ENCODE measurements around the gene CDH4.

Gene CDH4

GRCh38 chr20:61502433-61502832, 250.4 kb downstream of the CDH4 start:
- DNase-seq: no peak

GRCh38 chr20:61503106-61503505, 251.0 kb downstream of the CDH4 start:
- DNase-seq: no peak

- no peak for DNase-seq
Measured at GRCh38 chr20:61505508-61505907, 253.4 kb downstream of the CDH4 start.

GRCh38 chr20:61507778-61508177, 255.7 kb downstream of the CDH4 start:
- DNase-seq: no peak

GRCh38 chr20:61508301-61509096, 256.4 kb downstream of the CDH4 start:
- DNase-seq: no peak

GRCh38 chr20:61510778-61511330, 258.8 kb downstream of the CDH4 start:
- DNase-seq: peak in 1 of 2 experiments; percentile 16

GRCh38 chr20:61512475-61512874, 260.4 kb downstream of the CDH4 start:
- no peak for DNase-seq

GRCh38 chr20:61513124-61514017, 261.3 kb downstream of the CDH4 start:
- no peak for DNase-seq

- no peak for DNase-seq
Measured at GRCh38 chr20:61514018-61514365, 261.9 kb downstream of the CDH4 start.

- no peak for DNase-seq
Measured at GRCh38 chr20:61514396-61514795, 262.3 kb downstream of the CDH4 start.

- no peak for DNase-seq
Measured at GRCh38 chr20:61514805-61515505, 262.9 kb downstream of the CDH4 start.

- no peak for DNase-seq
Measured at GRCh38 chr20:61515922-61516321, 263.9 kb downstream of the CDH4 start.

- DNase-seq: no peak
Measured at GRCh38 chr20:61516346-61517208, 264.5 kb downstream of the CDH4 start.

GRCh38 chr20:61517419-61517818, 265.4 kb downstream of the CDH4 start:
- DNase-seq: no peak

GRCh38 chr20:61518424-61518951, 266.4 kb downstream of the CDH4 start:
- no peak for DNase-seq

- no peak for DNase-seq
Measured at GRCh38 chr20:61519488-61519887, 267.4 kb downstream of the CDH4 start.

GRCh38 chr20:61520076-61520892, 268.2 kb downstream of the CDH4 start:
- DNase-seq: no peak

GRCh38 chr20:61520893-61521460, 268.9 kb downstream of the CDH4 start:
- DNase-seq: no peak

- DNase-seq: no peak
Measured at GRCh38 chr20:61521687-61522420, 269.8 kb downstream of the CDH4 start.
